DMS 273 (cell line): ENCODE data around the gene VSTM2B.
"Not testable (repeated sequence)": the region's sequence is repeated elsewhere in the genome, so short reads cannot be mapped to it uniquely, and the experiment has no call there.

Source experiments
- DNase-seq: peaks from one replicate; lab custom pipeline; 2025; ENCODE audit not compliant: unreplicated experiment; lab: John Stamatoyannopoulos, UW

The VSTM2B gene

GRCh38 chr19:29544656-29545360 lies 19.0 kb downstream of the VSTM2B start:
- no peak for DNase-seq

DNA sequence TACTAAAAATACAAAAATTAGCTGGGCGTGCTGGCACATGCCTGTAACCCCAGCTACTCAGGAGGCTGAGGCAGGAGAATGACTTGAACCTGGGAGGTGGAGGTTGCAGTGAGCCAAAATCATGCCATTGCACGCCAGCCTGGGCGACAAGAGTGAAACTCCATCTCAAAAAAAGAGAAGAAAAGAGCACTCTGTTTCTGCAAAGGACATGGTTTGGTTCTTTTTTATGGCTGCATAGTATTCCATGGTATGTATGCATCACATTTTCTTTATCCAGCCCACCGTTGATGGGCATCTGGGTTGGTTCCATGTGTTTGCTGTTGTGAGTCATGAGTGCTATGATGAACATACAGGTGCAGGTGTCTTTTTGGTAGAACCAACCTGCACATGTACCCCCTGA lies 19.7 kb downstream of the VSTM2B start:
- not testable (repeated sequence) for DNase-seq

DNA sequence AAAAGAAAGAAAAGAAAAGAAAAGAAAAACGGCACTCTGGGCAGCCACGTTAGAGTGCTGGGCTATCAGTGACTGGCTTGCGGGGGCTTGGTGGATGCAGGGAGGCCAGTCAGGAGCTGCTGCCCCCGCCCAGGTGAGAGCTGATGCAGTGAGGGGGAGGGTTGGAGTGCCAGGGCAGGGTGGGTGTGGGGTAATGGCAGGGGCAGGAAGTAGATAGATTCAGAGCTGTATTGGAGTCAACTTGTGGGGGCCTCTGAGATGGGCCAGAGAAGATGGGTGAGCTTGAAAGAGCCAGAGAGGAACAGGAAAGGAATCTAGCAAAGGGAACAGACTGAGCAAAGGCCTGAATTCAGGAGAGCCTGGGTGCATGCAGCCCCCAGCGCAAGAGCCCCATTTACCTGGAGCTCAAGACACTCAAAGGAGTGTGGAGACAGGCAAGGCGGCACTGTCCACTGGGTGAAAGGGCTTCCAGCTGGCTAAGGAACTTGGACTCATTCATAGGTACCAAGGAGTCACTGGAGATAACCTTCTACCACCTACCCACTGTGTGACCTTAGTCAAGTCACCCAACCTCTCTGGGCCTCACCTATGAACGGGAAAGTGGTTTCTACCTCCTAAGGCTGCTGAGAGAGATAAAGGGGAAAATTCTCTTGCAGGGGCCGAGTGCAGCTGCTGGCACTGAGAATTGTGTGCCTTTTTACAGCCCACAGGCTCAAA lies 20.2 kb downstream of the VSTM2B start:
- no peak for DNase-seq

DNA sequence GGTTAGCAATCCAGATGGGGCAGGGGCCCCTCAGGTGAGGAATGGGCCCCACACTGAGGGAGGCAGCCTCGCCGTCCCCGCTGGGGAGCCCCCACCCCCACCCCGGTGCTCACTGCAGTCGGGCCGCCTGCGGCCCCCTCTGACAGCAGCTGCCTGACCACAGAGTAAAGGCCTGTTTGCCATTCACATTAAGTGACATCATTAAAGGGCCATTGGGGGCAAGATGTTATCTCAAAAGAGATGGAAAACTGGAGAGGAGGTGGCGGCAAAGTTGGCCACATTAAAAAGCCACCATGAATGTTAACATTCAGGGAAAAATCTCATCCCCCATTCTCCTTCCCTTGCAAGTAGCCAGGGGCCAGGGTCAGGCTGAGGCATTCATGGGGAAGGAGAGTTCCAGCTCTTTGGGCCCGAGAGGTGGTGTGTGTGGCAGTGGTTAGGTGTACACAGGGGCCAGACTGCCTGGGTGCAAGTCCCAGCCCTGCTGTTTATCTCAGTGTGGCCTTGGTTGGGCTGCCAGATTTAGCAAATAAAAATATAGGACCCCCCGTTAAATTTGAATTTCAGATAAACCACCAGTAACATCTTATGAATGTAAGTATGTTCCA lies 20.9 kb downstream of the VSTM2B start:
- DNase-seq, result no peak

GRCh38 chr19:29547361-29547960 lies 21.7 kb downstream of the VSTM2B start:
- no peak for DNase-seq

- DNase-seq, result no peak
Observed at GRCh38 chr19:29547981-29548380, 22.2 kb downstream of the VSTM2B start.

DNA sequence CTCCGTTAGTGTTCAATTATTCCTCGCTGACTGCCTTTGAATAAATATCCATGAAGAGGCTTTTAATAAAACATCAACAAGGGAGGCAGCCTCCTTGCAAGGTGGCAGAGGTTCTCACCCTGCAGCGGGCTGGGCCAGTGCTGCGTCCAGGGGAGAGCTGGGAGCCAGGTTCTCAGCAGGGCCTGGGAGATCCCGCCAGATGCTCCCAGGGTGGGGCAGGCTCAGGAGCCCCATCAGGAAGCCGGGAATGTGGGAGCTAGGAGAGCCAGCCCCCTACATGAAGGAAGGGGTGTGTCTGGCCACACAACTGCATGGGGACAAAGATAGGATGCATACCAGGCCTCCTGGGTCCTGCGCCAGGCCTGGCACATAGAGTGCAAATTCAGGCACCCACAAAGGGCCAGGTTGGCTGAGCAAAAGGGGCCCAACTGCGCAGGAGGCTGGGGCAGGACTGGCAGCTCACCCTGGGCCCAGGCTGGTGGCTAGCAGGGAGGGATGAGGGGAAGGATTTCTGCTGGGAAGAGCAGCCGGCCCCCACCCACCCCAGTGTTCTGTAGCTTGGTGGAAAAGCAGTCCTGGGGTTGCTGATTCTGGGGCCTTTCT lies 22.8 kb downstream of the VSTM2B start:
- DNase-seq, result no peak

DNA sequence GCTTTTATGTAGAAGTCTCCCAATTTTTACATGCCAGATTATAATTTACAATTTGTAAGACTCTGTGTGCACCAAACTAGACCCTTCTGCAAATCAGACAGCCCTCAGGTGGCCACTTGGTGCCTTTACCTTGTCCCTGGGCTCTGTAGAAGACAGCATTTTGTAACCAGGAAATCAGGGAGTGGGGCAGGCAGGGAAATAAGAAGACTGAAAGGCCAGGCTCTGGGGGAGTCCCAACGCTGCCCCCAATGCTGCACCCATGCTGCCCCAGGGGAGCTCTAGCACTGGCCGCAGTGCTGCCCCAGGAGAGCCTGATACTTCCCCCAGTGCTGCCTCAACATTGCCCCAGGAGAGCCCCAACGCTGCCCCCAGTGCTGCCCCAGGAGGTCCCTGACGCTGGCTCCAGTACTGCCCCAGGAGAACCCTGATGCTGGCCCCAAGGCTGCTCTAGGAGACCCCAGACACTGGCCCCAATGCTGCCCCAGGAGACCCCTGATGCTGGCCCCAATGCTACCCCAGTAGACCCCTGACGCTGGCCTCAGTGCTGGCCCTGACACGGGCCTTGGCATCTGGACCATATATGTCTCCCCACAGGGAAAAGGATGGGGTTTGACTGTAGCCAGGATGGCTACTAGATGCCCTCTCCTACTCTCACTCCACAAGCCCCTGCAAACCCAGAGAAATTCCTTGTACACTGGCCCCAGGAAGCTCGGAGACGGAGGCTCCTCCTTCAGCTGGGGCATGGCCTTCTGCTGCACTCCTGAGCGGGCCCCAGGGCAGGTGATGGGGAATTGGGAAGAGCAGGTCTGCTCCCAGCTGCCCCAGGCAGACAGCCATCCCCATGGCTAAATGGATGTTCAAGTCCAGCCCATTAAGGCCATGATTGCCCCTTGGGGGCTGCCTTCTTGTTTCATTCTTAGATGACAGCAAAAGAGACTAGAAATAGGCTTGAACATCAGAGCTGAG lies 23.6 kb downstream of the VSTM2B start:
- DNase-seq, result no peak

GRCh38 chr19:29550896-29551295 lies 25.1 kb downstream of the VSTM2B start:
- no peak for DNase-seq

DNA sequence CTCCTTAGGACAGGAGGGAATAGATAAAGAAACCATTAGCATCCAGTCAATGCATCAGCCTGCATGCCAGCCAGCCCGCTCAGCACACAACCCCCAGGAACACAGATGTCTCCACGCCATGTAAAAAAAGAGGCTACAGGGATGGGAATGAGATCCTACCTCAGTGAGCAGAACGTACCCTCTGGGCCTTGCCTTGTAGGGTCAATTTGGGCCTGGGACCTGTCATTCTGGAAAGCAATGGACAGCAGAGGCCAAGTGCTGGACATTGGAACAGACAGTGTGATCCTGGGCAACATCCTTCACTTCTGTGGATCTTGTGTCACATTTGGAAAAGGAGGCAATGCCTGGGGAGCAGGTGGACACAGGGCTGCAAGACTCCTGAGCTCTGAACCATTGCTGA lies 26.0 kb downstream of the VSTM2B start:
- no peak for DNase-seq

- DNase-seq, result no peak
Observed at GRCh38 chr19:29552454-29553280, 26.9 kb downstream of the VSTM2B start.

- no peak for DNase-seq
Observed at GRCh38 chr19:29554149-29554548, 28.4 kb downstream of the VSTM2B start.

DNA sequence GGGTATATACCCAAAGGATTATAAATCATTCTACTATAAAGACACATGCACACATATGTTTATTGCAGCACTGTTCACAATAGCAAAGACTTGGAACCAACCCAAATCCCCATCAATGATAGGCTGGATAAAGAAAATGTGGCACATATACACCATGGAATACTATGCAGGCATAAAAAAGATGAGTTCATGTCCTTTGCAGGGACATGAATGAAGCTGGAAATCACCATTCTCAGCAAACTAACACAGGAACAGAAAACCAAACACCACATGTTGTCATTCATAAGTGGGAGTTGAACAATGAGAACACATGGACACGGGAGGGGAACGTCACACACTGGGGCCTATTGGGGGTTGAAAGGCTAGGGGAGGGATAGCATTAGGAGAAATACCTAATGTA lies 33.3 kb downstream of the VSTM2B start:
- not testable (repeated sequence) for DNase-seq

GRCh38 chr19:29559743-29560142 lies 33.9 kb downstream of the VSTM2B start:
- DNase-seq, result no peak

- DNase-seq, result no peak
Observed at GRCh38 chr19:29560313-29561075, 34.7 kb downstream of the VSTM2B start.

GRCh38 chr19:29561601-29562000 lies 35.8 kb downstream of the VSTM2B start:
- DNase-seq, result no peak

GRCh38 chr19:29562299-29563297 lies 36.8 kb downstream of the VSTM2B start:
- DNase-seq, result no peak
